CD4-positive, alpha-beta T cell (primary cell): ENCODE measurements around the gene LYPD6. TPM values are rescaled to one million over a fixed set of nuclear protein-coding genes. Genes with fewer than 3 reads are reported as not detected.

ENCODE experiments used
- ATAC-seq: fragments of 200-7000 bp; cut with Tn5 transposase; one replicate; pipeline ENCODE4 v1.10.0; 2022; ENCODE audit warnings: mild to moderate bottlenecking; ENCODE audit not compliant: poor library complexity
- CTCF ChIA-PET: fragments of 350-600 bp; sonication (Branson Sonifier 250); formaldehyde crosslinking; loops from one replicate; lab custom pipeline; 2021; ENCODE audit warnings: antibody characterized with exemption, inconsistent platforms; lab: Charles Lee
- POLR2A ChIA-PET: fragments of 350-600 bp; sonication (Branson Sonifier 250); formaldehyde crosslinking; loops from one replicate; lab custom pipeline; 2021; ENCODE audit warnings: antibody characterized with exemption, inconsistent platforms; lab: Charles Lee
- DNase-seq, 14 experiments: peaks; one replicate each; pipeline ENCODE4 v3.0.0-alpha.2; 2013 to 2020; ENCODE audit warnings: mixed read lengths in 2 of 14
- H3K27ac ChIP-seq, 2 donors: one replicate each; pipeline versions ENCODE4 v1.5.1 to v1.7.0; 2013; ENCODE audit warnings: low read length in 2 of 2, low read depth in 1 of 2, mild to moderate bottlenecking in 1 of 2
- H3K27me3 ChIP-seq, 2 experiments: 1 replicate in 1 of 2; 2 replicates in 1 of 2; pipeline versions ENCODE4 v1.6.1 to v1.7.0; 2013; ENCODE audit warnings: low read length in 2 of 2, control low read depth in 1 of 2, mild to moderate bottlenecking in 1 of 2, moderate library complexity in 1 of 2; ENCODE audit not compliant: insufficient read depth in 2 of 2, control insufficient read depth in 1 of 2
- H3K36me3 ChIP-seq: one replicate; pipeline ENCODE4 v1.6.1; 2013; ENCODE audit warnings: low read length, control low read depth; ENCODE audit not compliant: insufficient read depth
- H3K4me1 ChIP-seq: one replicate; pipeline ENCODE4 v1.6.1; 2013; ENCODE audit warnings: low read length, control low read depth; ENCODE audit not compliant: insufficient read depth
- H3K4me3 ChIP-seq: one replicate; pipeline ENCODE4 v1.5.1; 2013; ENCODE audit warnings: mild to moderate bottlenecking, low read length, moderate library complexity
- H3K9me3 ChIP-seq, 2 experiments: 1 replicate in 1 of 2; 2 replicates in 1 of 2; pipeline versions ENCODE4 v1.6.1 to v1.7.0; 2013; ENCODE audit warnings: low read length in 2 of 2, mild to moderate bottlenecking in 2 of 2, control low read depth in 1 of 2, moderate library complexity in 1 of 2; ENCODE audit not compliant: control insufficient read depth in 1 of 2, insufficient read depth in 1 of 2
- H3K27ac Mint-ChIP-seq: one replicate; pipeline ENCODE4 v1.8.0; 2020; ENCODE audit warnings: mixed read lengths
- H3K27me3 Mint-ChIP-seq: one replicate; pipeline ENCODE4 v1.8.0; 2021; ENCODE audit warnings: mixed read lengths
- H3K36me3 Mint-ChIP-seq: one replicate; pipeline ENCODE4 v1.8.0; 2021; ENCODE audit warnings: low read depth, mixed read lengths
- H3K4me1 Mint-ChIP-seq: one replicate; pipeline ENCODE4 v1.8.0; 2021; ENCODE audit warnings: low read depth, mixed read lengths
- H3K4me3 Mint-ChIP-seq: one replicate; pipeline ENCODE4 v1.8.0; 2020; ENCODE audit warnings: mild to moderate bottlenecking, mixed read lengths
- H3K9me3 Mint-ChIP-seq: one replicate; pipeline ENCODE4 v1.8.0; 2020; ENCODE audit warnings: mixed read lengths
- intact Hi-C, 2 experiments: fragments of 100-400 bp; cut with DNase I in 1 of 2; cut with micrococcal nuclease in 1 of 2; formaldehyde crosslinking; loops; one replicate each; pipeline versions ENCODE4 v1.15.1 to v1.9.0; 2023 to 2025; cut with DNase I, micrococcal nuclease
- total RNA-seq, 174 experiments: library from RNA in 2 of 174; stranded (reverse) in 2 of 174; gene quantifications; one replicate each; pipeline ENCODE4 v1.2.3 and lab custom pipeline; 2021 to 2026
- TF ChIP-seq, protein P1 (sequence below): fragments of 200-600 bp; IDR thresholded peaks from one replicate; pipeline ENCODE4 v1.8.0; 2022; ENCODE audit warnings: antibody characterized with exemption, mild to moderate bottlenecking

Gene LYPD6
- total RNA-seq, 2 experiments from 2014 or later = not detected

DNA sequence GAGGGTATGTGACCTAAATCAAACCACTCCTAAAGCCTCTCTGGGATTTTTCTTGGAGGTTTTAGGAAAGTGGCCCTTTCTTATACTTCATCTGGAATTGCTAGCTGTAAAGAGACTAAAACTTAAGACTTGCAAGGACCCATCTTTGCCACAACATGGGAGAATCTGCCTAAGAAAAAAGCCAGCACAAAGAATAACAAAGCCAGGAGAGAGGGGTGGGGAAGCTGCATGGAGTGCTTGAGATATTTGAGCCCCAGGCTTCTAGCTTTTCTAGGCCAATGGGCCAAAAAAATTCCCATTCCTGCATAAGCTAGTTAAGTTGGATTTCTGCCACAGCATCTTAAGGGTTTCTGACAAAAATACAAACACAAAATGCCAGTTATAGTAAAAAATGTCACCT, 38.5 kb upstream of the LYPD6 start:
- Mint-ChIP-seq H3K27me3 (no peaks in the 10 kb centered on the region), H3K27ac (no peak overlapping the region), H3K9me3 (no peaks in the 10 kb centered on the region), H3K36me3 (no peaks in the 10 kb centered on the region), H3K4me1 (no peaks in the 10 kb centered on the region), H3K4me3 (no peak overlapping the region)
- no peaks in the 10 kb centered on the region for H3K9me3 ChIP-seq
- ChIA-PET POLR2A (interaction anchor here (0.6 kb wide), 1 partner anchor 839 kb away, joined by 3 read pairs; no protein-coding TSS in a partner anchor), CTCF (no interaction called here)
- ATAC-seq = no peak
- no peaks in the 10 kb centered on the region for H3K4me1 ChIP-seq
- H3K27me3 ChIP-seq = peaks cover 0 to 8% of the 10 kb centered on the region in 2 experiments
- no peaks in the 10 kb centered on the region for H3K36me3 ChIP-seq
- TF ChIP-seq, protein P1, sequence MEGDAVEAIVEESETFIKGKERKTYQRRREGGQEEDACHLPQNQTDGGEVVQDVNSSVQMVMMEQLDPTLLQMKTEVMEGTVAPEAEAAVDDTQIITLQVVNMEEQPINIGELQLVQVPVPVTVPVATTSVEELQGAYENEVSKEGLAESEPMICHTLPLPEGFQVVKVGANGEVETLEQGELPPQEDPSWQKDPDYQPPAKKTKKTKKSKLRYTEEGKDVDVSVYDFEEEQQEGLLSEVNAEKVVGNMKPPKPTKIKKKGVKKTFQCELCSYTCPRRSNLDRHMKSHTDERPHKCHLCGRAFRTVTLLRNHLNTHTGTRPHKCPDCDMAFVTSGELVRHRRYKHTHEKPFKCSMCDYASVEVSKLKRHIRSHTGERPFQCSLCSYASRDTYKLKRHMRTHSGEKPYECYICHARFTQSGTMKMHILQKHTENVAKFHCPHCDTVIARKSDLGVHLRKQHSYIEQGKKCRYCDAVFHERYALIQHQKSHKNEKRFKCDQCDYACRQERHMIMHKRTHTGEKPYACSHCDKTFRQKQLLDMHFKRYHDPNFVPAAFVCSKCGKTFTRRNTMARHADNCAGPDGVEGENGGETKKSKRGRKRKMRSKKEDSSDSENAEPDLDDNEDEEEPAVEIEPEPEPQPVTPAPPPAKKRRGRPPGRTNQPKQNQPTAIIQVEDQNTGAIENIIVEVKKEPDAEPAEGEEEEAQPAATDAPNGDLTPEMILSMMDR = no peak
- no peak overlapping the region for H3K27ac ChIP-seq
- no peak overlapping the region for H3K4me3 ChIP-seq
- intact Hi-C loops = no loop called here
- no peak for DNase-seq

DNA sequence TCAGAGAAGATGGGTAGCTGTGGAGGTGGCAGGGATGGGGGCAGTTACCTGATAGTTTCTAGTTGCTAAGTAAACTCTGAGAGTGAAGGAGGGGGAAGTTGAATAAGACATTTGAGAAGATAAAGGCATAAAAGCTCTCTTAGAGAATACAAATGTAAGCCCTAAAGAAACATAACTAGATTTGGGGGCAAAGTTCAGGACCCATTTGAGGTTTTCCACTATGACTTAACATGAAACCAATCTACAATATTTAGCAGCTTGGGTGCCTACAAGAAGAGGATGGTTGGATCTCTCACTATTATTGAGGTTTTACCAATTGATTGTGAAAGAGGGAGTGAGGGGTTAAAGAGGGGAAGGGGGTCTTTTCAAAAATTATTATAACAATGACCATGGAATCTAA, 34.4 kb upstream of the LYPD6 start:
- H3K4me3 Mint-ChIP-seq = no peak overlapping the region
- intact Hi-C loops = no loop called here
- Histone ChIP-seq H3K9me3 (no peaks in the 10 kb centered on the region), H3K36me3 (no peaks in the 10 kb centered on the region), H3K4me1 (no peaks in the 10 kb centered on the region), H3K27me3 (peaks cover 0 to 8% of the 10 kb centered on the region in 2 experiments), H3K4me3 (no peak overlapping the region), H3K27ac (no peak overlapping the region)
- H3K4me1 Mint-ChIP-seq = no peaks in the 10 kb centered on the region
- H3K27ac Mint-ChIP-seq = no peak overlapping the region
- H3K9me3 Mint-ChIP-seq = no peaks in the 10 kb centered on the region
- no peaks in the 10 kb centered on the region for H3K36me3 Mint-ChIP-seq
- ATAC-seq (no peak), DNase-seq (no peak)
- POLR2A ChIA-PET = no interaction called here
- no peaks in the 10 kb centered on the region for H3K27me3 Mint-ChIP-seq
- CTCF ChIA-PET = no interaction called here
- TF ChIP-seq, protein P1 = no peak

DNA sequence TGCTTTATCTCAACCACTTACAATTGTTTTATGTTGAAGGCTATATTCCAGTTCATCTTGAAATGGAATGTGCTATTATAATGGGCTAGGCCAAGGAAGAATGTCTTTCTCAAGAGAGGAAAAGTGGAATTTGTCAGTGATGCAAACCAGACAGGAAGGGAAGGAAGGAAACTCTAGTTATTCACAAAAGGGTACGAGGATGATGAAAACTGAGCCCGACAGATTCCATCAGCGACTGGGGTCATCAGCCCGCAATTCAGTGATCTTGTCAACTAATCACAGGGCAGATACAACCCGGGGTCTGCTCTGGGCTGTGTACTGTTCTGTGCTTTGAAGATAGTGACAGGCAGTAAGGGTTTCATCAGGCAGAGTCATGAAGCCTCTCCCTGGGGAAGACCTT, 23.4 kb upstream of the LYPD6 start:
- peaks cover 0 to 5% of the 10 kb centered on the region in 2 experiments for H3K9me3 ChIP-seq
- peaks cover 0 to 4% of the 10 kb centered on the region in 2 experiments for H3K27me3 ChIP-seq
- H3K27ac Mint-ChIP-seq = no peak overlapping the region
- no peak overlapping the region for H3K4me3 Mint-ChIP-seq
- H3K27ac ChIP-seq = no peak overlapping the region
- intact Hi-C loops = no loop called here
- ATAC-seq (no peak), DNase-seq (no peak)
- no peaks in the 10 kb centered on the region for H3K36me3 Mint-ChIP-seq
- ChIA-PET CTCF (no interaction called here), POLR2A (no interaction called here)
- no peaks in the 10 kb centered on the region for H3K9me3 Mint-ChIP-seq
- no peak overlapping the region for H3K4me3 ChIP-seq
- no peaks in the 10 kb centered on the region for H3K4me1 Mint-ChIP-seq
- H3K27me3 Mint-ChIP-seq = peaks cover 36% of the 10 kb centered on the region
- H3K36me3 ChIP-seq = no peaks in the 10 kb centered on the region
- TF ChIP-seq, protein P1 = no peak
- H3K4me1 ChIP-seq = no peaks in the 10 kb centered on the region
